Spleen (tissue), 11 donors: ENCODE data around the gene ZBTB7A. TPM values are rescaled to one million over a fixed set of nuclear protein-coding genes. Genes with fewer than 3 reads are reported as not detected.

Experiments used
- DNase-seq: peaks from one replicate; pipeline ENCODE4 v3.0.0-alpha.2; 2020
- H3K27ac ChIP-seq, 8 donors: fragments of 200-600 bp; sonication (generic) in 7 of 8; 1 replicate in 4 of 8; 2 replicates in 4 of 8; pipeline versions ENCODE4 v1.5.0 to v1.8.0; 2016 to 2021; ENCODE audit warnings: inconsistent platforms in 4 of 8, mild to moderate bottlenecking in 4 of 8, moderate library complexity in 1 of 8
- H3K27me3 ChIP-seq, 7 donors: fragments of 200-600 bp; sonication (generic) in 6 of 7; replicated peaks in 1 of 7; 1 replicate in 4 of 7; 2 replicates in 3 of 7; pipeline versions ENCODE4 v1.5.0 to v1.8.0; 2016 to 2021; ENCODE audit warnings: inconsistent platforms in 3 of 7, mild to moderate bottlenecking in 1 of 7
- H3K36me3 ChIP-seq, 6 donors: fragments of 200-600 bp; sonication (generic) in 5 of 6; 1 replicate in 4 of 6; 2 replicates in 2 of 6; pipeline versions ENCODE4 v1.5.0 to v1.8.0; 2016 to 2021; ENCODE audit warnings: inconsistent platforms in 2 of 6
- H3K4me1 ChIP-seq, 6 donors: fragments of 200-600 bp; sonication (generic) in 5 of 6; 1 replicate in 3 of 6; 2 replicates in 3 of 6; pipeline versions ENCODE4 v1.5.0 to v1.8.0; 2016 to 2021; ENCODE audit warnings: inconsistent platforms in 3 of 6
- H3K4me3 ChIP-seq, 8 donors: fragments of 200-600 bp; sonication (generic) in 7 of 8; 1 replicate in 4 of 8; 2 replicates in 4 of 8; pipeline versions ENCODE4 v1.5.0 to v1.8.0; 2016 to 2021; ENCODE audit warnings: inconsistent platforms in 4 of 8, mild to moderate bottlenecking in 4 of 8, moderate library complexity in 2 of 8
- H3K9me3 ChIP-seq, 8 donors: fragments of 200-600 bp; sonication (generic) in 7 of 8; 1 replicate in 4 of 8; 2 replicates in 4 of 8; pipeline versions ENCODE4 v1.5.0 to v1.8.0; 2016 to 2021; ENCODE audit warnings: inconsistent platforms in 4 of 8
- CTCF ChIP-seq, 11 experiments: fragments of 200-600 bp in 7 of 11; fragments of 450-650 bp in 4 of 11; sonication (generic) in 4 of 11; IDR thresholded peaks in 8 of 11; conservative IDR thresholded peaks in 3 of 11; 1 replicate in 7 of 11; 2 replicates in 4 of 11; pipeline versions ENCODE4 v1.4.0 to v1.8.0; 2016 to 2021; ENCODE audit warnings: antibody characterized with exemption in 11 of 11, inconsistent platforms in 4 of 11, mild to moderate bottlenecking in 1 of 11
- POLR2A ChIP-seq, 3 donors: fragments of 450-650 bp; IDR thresholded peaks; one replicate each; pipeline ENCODE4 v1.5.1; 2017; ENCODE audit warnings: antibody characterized with exemption in 3 of 3, mild to moderate bottlenecking in 1 of 3
- POLR2AphosphoS5 ChIP-seq, 3 donors: sonication (generic); formaldehyde crosslinking; IDR thresholded peaks; one replicate each; pipeline ENCODE4 v1.5.1; 2017; ENCODE audit warnings: antibody characterized with exemption in 3 of 3
- WGBS, 5 donors: extraction: QIAGEN DNeasy Blood & Tissue Kit in 3 of 5; methylation state at CpG; one replicate each; pipeline versions ENCODE4 v1.1.5 to v1.1.7; 2013 to 2018; 5-methylcytosine and 5-hydroxymethylcytosine counted together
- intact Hi-C: fragments of 100-400 bp; cut with DNase I; formaldehyde crosslinking; loops from one replicate; pipeline ENCODE4 v1.15.0; 2023; ENCODE audit warnings: low total_unique reads
- polyA plus RNA-seq, 3 donors: library from polyadenylated mRNA; stranded (reverse); fragments of 200-250 nt; gene quantifications; one replicate each; pipeline ENCODE4 v1.2.1, GENCODE V29; 2013
- total RNA-seq, 7 donors: library from RNA; depleted of rRNA in 3 of 7; stranded (reverse); fragments of >200 nt in 3 of 7; fragmentation: NEBNext Ultra II Directional in 4 of 7; extraction: Animal tissue kit (Norgen Biotek cat#: 25700) in 4 of 7; gene quantifications; one replicate each; pipeline versions ENCODE4 v1.1.0 to v1.2.1, GENCODE V29; 2016 to 2021
- donor health status: healthy with polysubstance abuse.
- donor health status: DM: no; HTN: no; CAD: no; lungs with moderate emphysema.
- donor health status: DM: no; HTN: no; CAD: no.
- donor health status: Bipolar disorder and iron deficiency.
- donor health status: healthy.
- donor health status: DM: no; HTN: no; CAD: no.
- donor health status: DM: yes; HTN: yes; CAD: no.

The ZBTB7A gene
- total and polyA plus RNA-seq, 10 donors: 4.0 to 68.1 (median 50.8) TPM

GRCh38 chr19:4037301-4037949 is 29.3 kb downstream of the ZBTB7A start:
- no peak overlapping the region for H3K4me3 ChIP-seq
- WGBS, 5 donors: 93 to 95% (median 95%) methylated on average over 44 to 54 of the region's 54 CpGs
- no peak for DNase-seq
- H3K4me1 ChIP-seq: peaks cover 0 to 46% (median 19%) of the 10 kb centered on the region in 6 donors
- no peak overlapping the region for H3K27ac ChIP-seq
- H3K36me3 ChIP-seq: peaks cover 0 to 91% (median 55%) of the 10 kb centered on the region in 6 donors
- no peak for TF ChIP-seq POLR2A (IDR thresholded peaks at IDR 0.05)
- peak in 2 of 3 donors; percentile 35 to 75 for TF ChIP-seq POLR2AphosphoS5 (IDR thresholded peaks at IDR 0.05)
- intact Hi-C loops: no loop called here
- no peaks in the 10 kb centered on the region for H3K27me3 ChIP-seq
- no peaks in the 10 kb centered on the region for H3K9me3 ChIP-seq

- Histone ChIP-seq H3K36me3 (peaks cover 0 to 91% (median 56%) of the 10 kb centered on the region in 6 donors), H3K4me1 (peaks cover 0 to 39% (median 14%) of the 10 kb centered on the region in 6 donors), H3K9me3 (no peaks in the 10 kb centered on the region), H3K27ac (no peak overlapping the region), H3K4me3 (no peak overlapping the region), H3K27me3 (no peaks in the 10 kb centered on the region)
- WGBS, 5 donors: 93 to 95% (median 94%) methylated on average over 17 to 25 of the region's 25 CpGs
- TF ChIP-seq CTCF (IDR thresholded peaks at IDR 0.05 in 8 of 11, conservative IDR thresholded peaks at IDR 0.05 in 3 of 11) (no peak), POLR2AphosphoS5 (IDR thresholded peaks at IDR 0.05) (peak; percentile 30 to 66 (median 65))
- intact Hi-C loops: no loop called here
- DNase-seq: no peak
Observed at GRCh38 chr19:4036576-4037300, 30.0 kb downstream of the ZBTB7A start.

GRCh38 chr19:4035582-4035981 is 31.1 kb downstream of the ZBTB7A start:
- Histone ChIP-seq H3K36me3 (peaks cover 0 to 92% (median 57%) of the 10 kb centered on the region in 6 donors), H3K9me3 (no peaks in the 10 kb centered on the region), H3K27me3 (no peaks in the 10 kb centered on the region), H3K4me3 (no peak overlapping the region), H3K4me1 (peaks cover 0 to 31% (median 9%) of the 10 kb centered on the region in 6 donors), H3K27ac (no peak overlapping the region)
- intact Hi-C loops: no loop called here
- WGBS, 5 donors: 84 to 88% (median 86%) methylated on average over 9 to 10 of the region's 10 CpGs
- DNase-seq: no peak
- TF ChIP-seq POLR2AphosphoS5 (IDR thresholded peaks at IDR 0.05) (no peak), CTCF (IDR thresholded peaks at IDR 0.05 in 8 of 11, conservative IDR thresholded peaks at IDR 0.05 in 3 of 11) (no peak), POLR2A (IDR thresholded peaks at IDR 0.05) (no peak)

GRCh38 chr19:4035018-4035566 is 31.6 kb downstream of the ZBTB7A start:
- H3K9me3 ChIP-seq: no peaks in the 10 kb centered on the region
- TF ChIP-seq CTCF (IDR thresholded peaks at IDR 0.05 in 8 of 11, conservative IDR thresholded peaks at IDR 0.05 in 3 of 11) (no peak), POLR2A (IDR thresholded peaks at IDR 0.05) (no peak), POLR2AphosphoS5 (IDR thresholded peaks at IDR 0.05) (peak in 2 of 3 donors; percentile 32 to 58)
- peaks cover 0 to 92% (median 59%) of the 10 kb centered on the region in 6 donors for H3K36me3 ChIP-seq
- no peaks in the 10 kb centered on the region for H3K27me3 ChIP-seq
- H3K27ac ChIP-seq: peak overlapping the region in 1 of 8 donors; percentile 11
- WGBS, 5 donors: 83 to 94% (median 85%) methylated on average over 14 to 19 of the region's 19 CpGs
- no peak overlapping the region for H3K4me3 ChIP-seq
- H3K4me1 ChIP-seq: peaks cover 0 to 26% (median 9%) of the 10 kb centered on the region in 6 donors
- no peak for DNase-seq
- intact Hi-C loops: no loop called here
